ENCODE data around the gene VTA1. TPM values are rescaled to one million over a fixed set of nuclear protein-coding genes. Genes with fewer than 3 reads are reported as not detected.

The VTA1 gene
- total and polyA plus RNA-seq, 3 donors from 2014 or later, result 32.3 to 40.7 (median 40.7) TPM

GRCh38 chr6:142174703-142175102 is 27.6 kb downstream of the VTA1 start:
- intact Hi-C loops (cut with DNase I; ENCODE audit: low total_unique reads), result no loop called here
- 91 to 92% methylated on average over 6 of the region's 6 CpGs for WGBS, 2 donors
- H3K9me3 ChIP-seq, result no peaks in the 10 kb centered on the region
- DNase-seq, result no peak
- H3K27ac ChIP-seq, result no peak overlapping the region
- no peaks in the 10 kb centered on the region for H3K36me3 ChIP-seq (ENCODE audit: low read depth, missing control alignments)
- H3K27me3 ChIP-seq, result no peaks in the 10 kb centered on the region
- H3K4me3 ChIP-seq, result no peak overlapping the region
- no peak for TF ChIP-seq POLR2A (IDR thresholded peaks at IDR 0.05)
- no peak for TF ChIP-seq CTCF (IDR thresholded peaks at IDR 0.05)
- H3K4me1 ChIP-seq, result no peaks in the 10 kb centered on the region

DNA sequence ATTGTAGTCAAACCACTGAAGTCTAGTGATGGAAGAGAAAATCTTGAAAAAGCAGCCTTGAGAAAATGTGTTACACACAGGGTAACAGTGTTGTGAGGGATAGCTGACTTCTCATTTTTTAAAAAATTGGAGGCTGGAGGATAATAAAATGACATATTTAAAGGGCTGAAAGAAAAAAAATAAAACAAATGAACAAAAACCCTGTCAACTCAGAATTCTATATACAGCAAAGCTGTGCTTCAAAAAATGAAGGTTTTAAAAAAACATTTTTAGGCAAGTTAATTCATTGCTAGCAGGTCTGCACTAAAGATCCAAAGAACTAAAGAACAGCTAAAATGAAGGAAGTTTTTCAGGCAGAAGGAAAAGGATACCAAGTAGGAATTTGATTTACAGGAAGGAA is 31.1 kb downstream of the VTA1 start:
- TF ChIP-seq POLR2A (IDR thresholded peaks at IDR 0.05), result no peak
- TF ChIP-seq CTCF (IDR thresholded peaks at IDR 0.05), result no peak
- Histone ChIP-seq H3K36me3 (ENCODE audit: low read depth, missing control alignments) (no peaks in the 10 kb centered on the region), H3K27ac (no peak overlapping the region), H3K27me3 (no peaks in the 10 kb centered on the region), H3K4me1 (no peaks in the 10 kb centered on the region), H3K4me3 (no peak overlapping the region), H3K9me3 (no peaks in the 10 kb centered on the region)
- no peak for DNase-seq
- intact Hi-C loops (cut with DNase I; ENCODE audit: low total_unique reads), result no loop called here

GRCh38 chr6:142182004-142182403 is 34.9 kb downstream of the VTA1 start:
- DNase-seq, result no peak
- Histone ChIP-seq H3K27me3 (no peaks in the 10 kb centered on the region), H3K36me3 (ENCODE audit: low read depth, missing control alignments) (no peaks in the 10 kb centered on the region), H3K4me1 (no peaks in the 10 kb centered on the region), H3K4me3 (no peak overlapping the region), H3K27ac (no peak overlapping the region), H3K9me3 (no peaks in the 10 kb centered on the region)
- intact Hi-C loops (cut with DNase I; ENCODE audit: low total_unique reads), result no loop called here
- TF ChIP-seq POLR2A (IDR thresholded peaks at IDR 0.05) (no peak), CTCF (IDR thresholded peaks at IDR 0.05) (no peak)

DNA sequence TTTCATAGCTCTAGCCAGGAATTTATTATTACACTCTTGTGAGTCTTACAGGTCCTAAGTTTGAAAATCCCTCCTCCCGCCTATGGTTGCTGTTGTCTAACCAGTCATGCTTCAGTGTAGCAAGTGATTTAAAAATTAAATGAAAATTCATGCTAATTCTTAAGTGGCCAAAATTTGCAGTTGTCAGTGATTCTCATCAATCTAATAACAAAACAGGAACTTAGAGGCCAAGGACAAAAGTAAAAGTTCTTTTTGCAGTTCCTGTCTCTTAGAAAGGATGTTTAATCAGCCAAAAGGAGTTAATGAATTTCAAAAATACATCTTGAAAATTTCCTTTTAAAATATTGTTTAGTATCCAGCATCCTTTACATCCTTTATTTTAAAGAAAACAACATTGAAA is 36.3 kb downstream of the VTA1 start:
- Histone ChIP-seq H3K36me3 (ENCODE audit: low read depth, missing control alignments) (no peaks in the 10 kb centered on the region), H3K9me3 (no peaks in the 10 kb centered on the region), H3K4me3 (no peak overlapping the region), H3K27ac (no peak overlapping the region), H3K27me3 (no peaks in the 10 kb centered on the region), H3K4me1 (no peaks in the 10 kb centered on the region)
- TF ChIP-seq CTCF (IDR thresholded peaks at IDR 0.05) (no peak), POLR2A (IDR thresholded peaks at IDR 0.05) (no peak)
- DNase-seq, result no peak
- intact Hi-C loops (cut with DNase I; ENCODE audit: low total_unique reads), result no loop called here
- 84 to 88% methylated on average over 1 of the region's 1 CpG for WGBS, 2 donors

- H3K27me3 ChIP-seq, result no peaks in the 10 kb centered on the region
- no peak for TF ChIP-seq CTCF (IDR thresholded peaks at IDR 0.05)
- TF ChIP-seq POLR2A (IDR thresholded peaks at IDR 0.05), result no peak
- H3K4me3 ChIP-seq, result no peak overlapping the region
- H3K4me1 ChIP-seq, result no peaks in the 10 kb centered on the region
- no peaks in the 10 kb centered on the region for H3K36me3 ChIP-seq (ENCODE audit: low read depth, missing control alignments)
- H3K27ac ChIP-seq, result no peak overlapping the region
- no peak for DNase-seq
- 88 to 90% methylated on average over 2 of the region's 2 CpGs for WGBS, 2 donors
- H3K9me3 ChIP-seq, result no peaks in the 10 kb centered on the region
- intact Hi-C loops (cut with DNase I; ENCODE audit: low total_unique reads), result no loop called here
These were observed 37.2 kb downstream of the VTA1 start for GRCh38 chr6:142184307-142184706.
